Suppressor macrophage treated with lipopolysaccharide for 4 hours (primary cell): ENCODE measurements around the gene CLEC9A.

Experiments used
- DNase-seq: peaks from one replicate; pipeline ENCODE4 v3.0.0-alpha.2; 2020

The CLEC9A gene

GRCh38 chr12:10067942-10068341, 37.5 kb downstream of the CLEC9A start:
- DNase-seq = no peak

GRCh38 chr12:10068644-10069043, 38.2 kb downstream of the CLEC9A start:
- peak; percentile 85 for DNase-seq

GRCh38 chr12:10069099-10069498, 38.6 kb downstream of the CLEC9A start:
- peak; percentile 40 for DNase-seq

- peak; percentile 56 for DNase-seq
Measured at GRCh38 chr12:10069976-10070375, 39.5 kb downstream of the CLEC9A start.

- no peak for DNase-seq
Measured at GRCh38 chr12:10070380-10070779, 39.9 kb downstream of the CLEC9A start.

GRCh38 chr12:10072131-10072530, 41.6 kb downstream of the CLEC9A start:
- no peak for DNase-seq

GRCh38 chr12:10073261-10073660, 42.8 kb downstream of the CLEC9A start:
- no peak for DNase-seq

GRCh38 chr12:10075451-10075850, 45.0 kb downstream of the CLEC9A start:
- DNase-seq = no peak

- no peak for DNase-seq
Measured at GRCh38 chr12:10082117-10082874, 51.8 kb downstream of the CLEC9A start.

- DNase-seq = no peak
Measured at GRCh38 chr12:10084733-10085132, 54.3 kb downstream of the CLEC9A start.

GRCh38 chr12:10086387-10086786, 55.9 kb downstream of the CLEC9A start:
- no peak for DNase-seq

GRCh38 chr12:10088031-10088430, 57.5 kb downstream of the CLEC9A start:
- DNase-seq = peak; percentile 48

- no peak for DNase-seq
Measured at GRCh38 chr12:10088955-10089900, 58.7 kb downstream of the CLEC9A start.

GRCh38 chr12:10094646-10095395, 64.3 kb downstream of the CLEC9A start:
- peak; percentile 95 for DNase-seq

- DNase-seq = no peak
Measured at GRCh38 chr12:10095971-10096370, 65.5 kb downstream of the CLEC9A start.

GRCh38 chr12:10097521-10097920, 67.0 kb downstream of the CLEC9A start:
- DNase-seq = peak; percentile 55

- DNase-seq = no peak
Measured at GRCh38 chr12:10098791-10099190, 68.3 kb downstream of the CLEC9A start, which contains the start of gene CLEC1A. TSS of gene CLEC1A (minus strand) at chr12:10098985. CDS start at chr12:10098922, 63 bp downstream.

- DNase-seq = no peak
Measured at GRCh38 chr12:10101042-10101579, 70.6 kb downstream of the CLEC9A start.

- no peak for DNase-seq
Measured at GRCh38 chr12:10101648-10102220, 71.3 kb downstream of the CLEC9A start.

GRCh38 chr12:10102322-10102721, 71.8 kb downstream of the CLEC9A start:
- peak; percentile 70 for DNase-seq

- no peak for DNase-seq
Measured at GRCh38 chr12:10110256-10110844, 79.9 kb downstream of the CLEC9A start.

- DNase-seq = no peak
Measured at GRCh38 chr12:10111451-10111850, 81.0 kb downstream of the CLEC9A start.
